ENCODE results near the gene GALR1. TPM values are rescaled to one million over a fixed set of nuclear protein-coding genes. Genes with fewer than 3 reads are reported as not detected.
"Not testable (repeated sequence)": the region's sequence is repeated elsewhere in the genome, so short reads cannot be mapped to it uniquely, and the experiment has no call there.

The GALR1 gene
- total RNA-seq, 2 experiments from 2014 or later: not detected

GRCh38 chr18:77222464-77222863 lies 27.2 kb upstream of the GALR1 start:
- Mint-ChIP-seq H3K27ac (no peak overlapping the region), H3K4me3 (no peak overlapping the region), H3K4me1 (no peaks in the 10 kb centered on the region), H3K27me3 (peaks cover 16% of the 10 kb centered on the region), H3K9me3 (no peaks in the 10 kb centered on the region), H3K36me3 (ENCODE audit: low read depth) (no peaks in the 10 kb centered on the region)
- DNase-seq: no peak
- POLR2A ChIA-PET: no interaction called here
- CTCF ChIA-PET: no interaction called here

- Mint-ChIP-seq H3K36me3 (ENCODE audit: low read depth) (no peaks in the 10 kb centered on the region), H3K9me3 (no peaks in the 10 kb centered on the region), H3K27ac (no peak overlapping the region), H3K27me3 (peaks cover 23% of the 10 kb centered on the region), H3K4me1 (no peaks in the 10 kb centered on the region), H3K4me3 (no peak overlapping the region)
- ChIA-PET CTCF (no interaction called here), POLR2A (no interaction called here)
- no peak for DNase-seq
Observed at GRCh38 chr18:77223221-77223639, 26.4 kb upstream of the GALR1 start.

- Mint-ChIP-seq H3K36me3 (ENCODE audit: low read depth) (no peaks in the 10 kb centered on the region), H3K4me1 (no peaks in the 10 kb centered on the region), H3K27me3 (peaks cover 27% of the 10 kb centered on the region), H3K9me3 (no peaks in the 10 kb centered on the region), H3K27ac (no peak overlapping the region), H3K4me3 (no peak overlapping the region)
- DNase-seq: no peak
- POLR2A ChIA-PET: no interaction called here
- CTCF ChIA-PET: no interaction called here
Observed at GRCh38 chr18:77223653-77224052, 26.0 kb upstream of the GALR1 start.

GRCh38 chr18:77230645-77231044 lies 19.0 kb upstream of the GALR1 start:
- CTCF ChIA-PET: interaction anchor here (1.1 kb wide), 1 partner anchor 248 kb away, joined by 4 read pairs; no protein-coding TSS in a partner anchor
- Mint-ChIP-seq H3K9me3 (no peaks in the 10 kb centered on the region), H3K27ac (no peak overlapping the region), H3K36me3 (ENCODE audit: low read depth) (no peaks in the 10 kb centered on the region), H3K27me3 (peaks cover 43% of the 10 kb centered on the region), H3K4me3 (no peak overlapping the region), H3K4me1 (no peaks in the 10 kb centered on the region)
- DNase-seq: no peak
- POLR2A ChIA-PET: no interaction called here

GRCh38 chr18:77234504-77235365 lies 14.9 kb upstream of the GALR1 start:
- peaks cover 13% of the 10 kb centered on the region for H3K9me3 Mint-ChIP-seq
- POLR2A ChIA-PET: no interaction called here
- no peak overlapping the region for H3K27ac Mint-ChIP-seq

DNA sequence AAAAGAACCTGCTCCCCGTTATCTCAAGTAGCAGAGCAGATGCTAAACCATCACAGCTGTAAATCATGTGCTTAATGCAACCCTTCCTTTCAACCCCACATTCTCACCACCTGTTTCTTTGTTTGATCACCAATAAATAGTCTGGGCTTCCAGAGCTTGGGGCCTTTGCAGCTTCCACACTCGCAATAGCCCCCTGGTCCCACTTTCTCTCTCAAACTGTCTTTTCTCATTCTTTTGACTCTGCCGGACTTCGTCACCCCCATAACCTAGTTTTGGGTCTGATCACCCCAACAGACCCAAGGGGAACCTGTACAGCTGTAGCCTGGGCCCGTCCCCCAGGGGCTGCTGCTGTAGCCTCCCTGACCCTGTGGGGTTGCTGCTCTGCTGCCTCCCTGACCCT lies 10.4 kb upstream of the GALR1 start:
- H3K36me3 Mint-ChIP-seq (ENCODE audit: low read depth); CTCF ChIA-PET; H3K4me3 Mint-ChIP-seq; DNase-seq; H3K4me1 Mint-ChIP-seq; H3K27ac Mint-ChIP-seq: not testable (repeated sequence)
- Mint-ChIP-seq H3K9me3 (peaks cover 17% of the 10 kb centered on the region), H3K27me3 (peaks cover 12% of the 10 kb centered on the region)
- POLR2A ChIA-PET: interaction anchor here (0.6 kb wide), 1 partner anchor 115 kb away, joined by 3 read pairs; no protein-coding TSS in a partner anchor

More at GRCh38 chr18:77234504-77235365, 14.9 kb upstream of the GALR1 start:
- Mint-ChIP-seq H3K27me3 (peaks cover 24% of the 10 kb centered on the region), H3K36me3 (ENCODE audit: low read depth) (peaks cover 5% of the 10 kb centered on the region), H3K4me1 (no peaks in the 10 kb centered on the region), H3K4me3 (no peak overlapping the region)
- no peak for DNase-seq
- CTCF ChIA-PET: no interaction called here

DNA sequence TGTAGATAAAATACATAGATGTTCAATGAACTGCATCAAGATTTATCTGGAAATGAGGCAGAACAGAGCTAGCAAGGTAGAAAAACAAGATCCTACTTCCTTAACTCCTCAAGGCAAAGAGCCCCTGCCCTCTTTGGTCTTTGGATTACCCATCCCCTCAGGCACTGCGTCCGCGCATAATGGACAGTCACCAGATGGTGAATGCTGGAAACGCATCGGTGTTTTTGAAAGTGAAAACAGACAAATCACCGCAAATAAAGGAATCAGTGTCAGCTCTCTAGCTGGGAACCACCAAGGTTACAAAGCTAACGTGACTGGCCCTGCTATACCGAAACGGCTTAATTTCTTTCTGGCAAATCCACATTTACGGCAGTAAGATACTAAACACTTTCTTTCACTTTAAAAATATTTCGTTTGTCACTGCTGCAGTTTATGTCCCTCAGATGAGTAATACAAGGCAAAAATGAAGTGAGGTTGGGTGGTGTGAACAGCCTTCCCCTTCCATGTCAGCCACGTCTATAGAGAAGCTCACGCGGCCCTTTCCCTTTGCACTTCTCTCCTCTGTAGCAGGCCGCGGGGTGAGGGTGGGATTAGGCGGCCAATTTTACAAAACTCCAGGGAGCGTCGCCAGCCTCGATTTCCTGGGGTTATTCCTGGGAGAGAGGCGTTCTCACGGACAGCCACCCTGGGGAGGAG lies 627 bp upstream of the GALR1 start:
- DNase-seq: no peak
- Mint-ChIP-seq H3K4me1 (peaks cover 13% of the 10 kb centered on the region), H3K4me3 (peak overlapping the region; percentile 46), H3K36me3 (ENCODE audit: low read depth) (peaks cover 6% of the 10 kb centered on the region), H3K27me3 (peaks cover 71% of the 10 kb centered on the region), H3K9me3 (peaks cover 4% of the 10 kb centered on the region), H3K27ac (no peak overlapping the region)
- ChIA-PET POLR2A (no interaction called here), CTCF (no interaction called here)

DNA sequence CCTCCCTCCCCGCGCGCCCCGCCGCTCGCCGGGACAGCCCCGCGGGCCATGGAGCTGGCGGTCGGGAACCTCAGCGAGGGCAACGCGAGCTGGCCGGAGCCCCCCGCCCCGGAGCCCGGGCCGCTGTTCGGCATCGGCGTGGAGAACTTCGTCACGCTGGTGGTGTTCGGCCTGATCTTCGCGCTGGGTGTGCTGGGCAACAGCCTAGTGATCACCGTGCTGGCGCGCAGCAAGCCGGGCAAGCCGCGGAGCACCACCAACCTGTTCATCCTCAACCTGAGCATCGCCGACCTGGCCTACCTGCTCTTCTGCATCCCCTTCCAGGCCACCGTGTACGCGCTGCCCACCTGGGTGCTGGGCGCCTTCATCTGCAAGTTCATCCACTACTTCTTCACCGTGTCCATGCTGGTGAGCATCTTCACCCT lies 865 bp downstream of the GALR1 start:
- DNase-seq: no peak
- H3K4me1 Mint-ChIP-seq: peaks cover 13% of the 10 kb centered on the region
- H3K27me3 Mint-ChIP-seq: peaks cover 76% of the 10 kb centered on the region
- peaks cover 6% of the 10 kb centered on the region for H3K36me3 Mint-ChIP-seq (ENCODE audit: low read depth)
- peaks cover 2% of the 10 kb centered on the region for H3K9me3 Mint-ChIP-seq
- no peak overlapping the region for H3K27ac Mint-ChIP-seq
- peak overlapping the region; percentile 15 for H3K4me3 Mint-ChIP-seq
- CTCF ChIA-PET: no interaction called here
- POLR2A ChIA-PET: no interaction called here

- Mint-ChIP-seq H3K36me3 (ENCODE audit: low read depth) (peaks cover 6% of the 10 kb centered on the region), H3K4me3 (peak overlapping the region; percentile 15), H3K27ac (no peak overlapping the region), H3K4me1 (peaks cover 13% of the 10 kb centered on the region), H3K27me3 (peaks cover 73% of the 10 kb centered on the region), H3K9me3 (peaks cover 2% of the 10 kb centered on the region)
- no peak for DNase-seq
- ChIA-PET CTCF (no interaction called here), POLR2A (no interaction called here)
Observed at GRCh38 chr18:77250926-77251729, 1.5 kb downstream of the GALR1 start.

DNA sequence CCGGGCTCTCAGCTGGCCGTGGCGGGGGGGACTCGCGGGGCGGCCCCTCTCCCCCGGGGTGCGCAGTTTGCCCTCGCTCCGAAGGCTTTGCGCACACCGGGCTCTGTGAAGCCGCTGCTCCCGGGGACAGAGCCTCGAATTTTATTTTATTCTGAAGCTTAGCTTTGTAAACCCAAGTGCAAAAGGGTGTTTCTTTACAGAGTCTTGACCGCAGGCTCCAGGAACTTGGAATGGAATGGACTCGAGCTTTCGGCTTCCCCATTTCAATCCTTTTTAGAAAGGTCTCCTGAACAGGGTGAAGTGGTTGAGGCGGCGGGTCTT lies 2.0 kb downstream of the GALR1 start:
- ChIA-PET CTCF (no interaction called here), POLR2A (no interaction called here)
- DNase-seq: no peak
- Mint-ChIP-seq H3K27ac (no peak overlapping the region), H3K27me3 (peaks cover 74% of the 10 kb centered on the region), H3K4me1 (peaks cover 13% of the 10 kb centered on the region), H3K4me3 (no peak overlapping the region), H3K36me3 (ENCODE audit: low read depth) (peaks cover 6% of the 10 kb centered on the region), H3K9me3 (peaks cover under 1% of the 10 kb centered on the region)

DNA sequence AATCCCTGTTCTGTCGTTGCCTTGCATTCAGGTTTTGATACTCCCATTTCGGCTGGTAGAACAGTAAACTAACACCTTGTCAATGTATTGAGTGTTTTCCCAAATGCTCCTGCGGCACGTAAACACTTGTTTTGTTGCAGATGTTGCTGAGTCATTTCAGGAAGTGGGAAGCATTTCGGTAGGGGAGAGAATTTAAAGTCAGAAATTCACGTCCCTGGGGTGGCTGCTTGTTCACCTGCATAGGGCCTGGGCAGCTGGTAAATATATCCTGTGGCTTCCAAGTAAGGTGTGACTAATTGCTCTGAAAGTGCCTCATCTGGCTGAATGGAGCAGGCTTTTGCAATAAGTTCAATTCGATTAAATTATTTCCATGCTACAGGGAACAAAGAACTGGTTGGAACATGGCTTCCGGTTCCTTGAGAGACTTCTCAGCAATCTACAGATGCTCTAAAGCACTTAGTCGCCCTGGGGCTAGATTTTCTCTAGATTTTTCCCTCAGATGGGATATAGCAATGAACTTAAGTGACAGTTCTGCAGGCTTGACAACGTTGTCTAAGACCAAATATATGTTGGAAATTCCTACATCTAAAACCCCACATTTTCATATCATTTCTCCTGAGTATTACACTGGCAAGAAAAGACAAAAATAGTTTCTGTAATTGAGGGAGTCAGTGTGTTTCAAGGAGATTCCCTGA lies 5.2 kb downstream of the GALR1 start:
- H3K4me3 Mint-ChIP-seq: no peak overlapping the region
- peaks cover 53% of the 10 kb centered on the region for H3K27me3 Mint-ChIP-seq
- ChIA-PET POLR2A (no interaction called here), CTCF (no interaction called here)
- peaks cover 2% of the 10 kb centered on the region for H3K36me3 Mint-ChIP-seq (ENCODE audit: low read depth)
- peaks cover 6% of the 10 kb centered on the region for H3K9me3 Mint-ChIP-seq
- H3K4me1 Mint-ChIP-seq: peaks cover 3% of the 10 kb centered on the region
- H3K27ac Mint-ChIP-seq: no peak overlapping the region
- DNase-seq: no peak

DNA sequence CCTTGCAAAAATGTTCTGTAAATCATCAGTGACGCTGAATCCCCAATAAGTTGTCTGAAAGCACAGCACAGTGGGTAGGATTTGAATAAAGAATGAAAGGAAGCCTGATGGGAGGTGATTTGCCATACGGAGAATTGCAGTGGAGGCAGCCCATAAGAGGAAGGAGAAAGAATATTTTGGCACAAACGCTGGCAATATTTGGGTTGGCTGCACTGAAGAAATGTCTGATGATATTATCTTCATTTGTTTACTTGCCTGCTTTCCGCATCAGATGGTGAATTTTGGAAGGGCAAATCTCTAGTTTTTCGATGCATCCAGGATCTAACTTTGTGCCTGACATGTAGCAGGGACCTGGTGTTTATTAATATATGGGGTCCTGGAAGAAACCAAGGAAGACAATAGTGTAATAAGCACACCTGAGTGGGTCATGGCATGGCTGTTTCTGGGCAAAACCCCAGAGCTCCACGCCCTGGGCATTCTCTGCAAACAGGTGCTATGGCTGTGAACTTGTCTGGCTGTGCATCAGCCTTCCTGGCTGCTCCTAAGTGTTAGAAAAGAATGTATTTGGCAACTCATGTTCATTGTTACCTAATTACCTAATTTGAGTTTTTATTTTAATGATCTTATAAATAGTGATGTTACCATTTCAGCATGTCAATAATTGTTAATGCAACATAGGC lies 5.9 kb downstream of the GALR1 start:
- Mint-ChIP-seq H3K9me3 (peaks cover 6% of the 10 kb centered on the region), H3K4me1 (peaks cover 3% of the 10 kb centered on the region), H3K36me3 (ENCODE audit: low read depth) (peaks cover 2% of the 10 kb centered on the region), H3K4me3 (no peak overlapping the region), H3K27ac (no peak overlapping the region), H3K27me3 (peaks cover 52% of the 10 kb centered on the region)
- no peak for DNase-seq
- ChIA-PET CTCF (interaction anchor here (0.6 kb wide), 1 partner anchor 256 kb away, joined by 3 read pairs; no protein-coding TSS in a partner anchor), POLR2A (no interaction called here)

Data from activated CD4-positive, alpha-beta memory T cell treated with anti-CD3 and anti-CD28 coated beads, Interleukin-2, amount 10 ng/mL, durations not matched to agents 7 days and 5 days (primary cell).